GM04503 (cell line): ENCODE results near the gene SULT1B1.
"Not testable (repeated sequence)": the region's sequence is repeated elsewhere in the genome, so short reads cannot be mapped to it uniquely, and the experiment has no call there.

Experiments
- DNase-seq: peaks from one replicate; pipeline ENCODE4 v3.0.0-alpha.2; 2012; ENCODE audit warnings: low read depth

Gene SULT1B1

DNA sequence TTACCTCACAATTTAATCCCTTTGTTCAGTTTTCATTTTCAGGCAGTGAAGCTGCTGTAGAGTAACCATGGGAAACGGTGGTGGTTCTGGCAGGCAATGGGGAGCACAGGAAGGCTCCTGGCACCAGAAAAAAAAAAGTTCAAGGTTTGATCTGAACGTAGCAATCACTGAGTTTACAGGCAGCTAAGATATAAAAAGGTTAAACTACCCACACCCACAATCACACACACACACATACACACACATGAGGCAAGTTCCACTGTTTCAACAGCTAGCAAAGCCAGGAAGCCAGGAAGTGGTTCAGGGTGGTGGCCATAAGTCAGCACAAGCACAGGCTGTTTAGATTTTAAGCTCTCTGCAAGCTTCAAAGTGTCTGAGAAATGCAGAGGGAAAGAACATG lies at the start of gene SULT1B1:
Gene SULT1B1 (minus strand): TSS at position 166 of the 400 bp plus-strand sequence. CDS start 5,403 bp downstream, outside the sequence.
- no peak for DNase-seq

DNA sequence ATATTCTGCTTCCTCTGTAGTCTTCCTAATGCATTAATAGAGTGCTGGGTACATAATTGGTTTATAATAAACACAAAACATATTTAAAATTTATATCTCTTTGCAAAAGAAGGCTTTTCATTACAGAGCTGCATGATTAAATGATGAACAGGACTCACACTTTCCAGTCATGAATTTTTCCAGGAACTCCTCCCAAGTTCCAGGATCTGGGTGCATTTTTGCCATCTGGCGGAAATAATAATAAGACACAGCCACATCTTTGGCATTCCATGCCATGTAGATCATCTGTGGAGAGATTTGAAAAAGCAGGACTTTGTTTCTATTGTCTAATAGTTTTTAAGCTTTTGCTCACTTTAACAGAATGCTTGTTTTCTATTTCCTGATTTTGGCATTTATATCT lies 40.2 kb upstream of the SULT1B1 start:
- DNase-seq, result peak; percentile 3

DNA sequence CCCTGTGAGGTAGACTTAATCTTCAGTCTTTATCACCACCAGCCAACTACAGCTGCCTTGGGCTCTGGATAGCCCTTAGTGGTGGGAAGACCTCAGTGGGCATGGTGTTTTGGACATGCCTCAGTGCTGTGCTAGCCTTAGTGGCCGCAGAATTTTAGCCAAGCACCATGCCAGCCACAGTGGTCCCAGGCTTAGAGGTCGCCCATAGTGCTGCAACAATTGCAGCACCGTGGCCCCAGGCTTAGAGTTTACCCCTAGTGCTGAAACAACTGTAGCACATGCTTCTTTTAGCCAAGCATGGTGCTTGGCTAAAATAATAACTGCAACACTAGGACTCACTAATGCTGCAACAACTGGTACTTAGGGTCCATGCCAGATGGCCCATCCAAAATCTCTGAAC lies 38.9 kb upstream of the SULT1B1 start:
- no peak for DNase-seq

DNA sequence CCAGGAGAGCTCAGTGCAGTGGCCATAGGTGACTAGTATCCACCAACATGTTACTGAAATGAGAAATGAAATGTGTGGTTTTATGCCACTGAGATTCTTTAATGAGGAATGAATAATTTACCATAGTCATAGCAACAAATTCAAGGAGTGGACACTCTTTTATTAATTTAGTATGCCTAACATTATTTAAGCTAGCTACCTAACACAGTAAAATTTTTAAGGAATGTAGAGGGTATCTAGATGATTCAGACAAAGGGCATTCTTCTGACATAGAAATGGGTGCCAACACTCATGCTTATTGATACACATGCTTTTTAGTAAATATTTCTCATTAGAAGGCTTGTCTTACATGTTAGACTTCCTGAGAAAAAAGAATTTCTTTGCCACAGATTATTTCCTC lies 33.3 kb upstream of the SULT1B1 start:
- DNase-seq, result no peak

DNA sequence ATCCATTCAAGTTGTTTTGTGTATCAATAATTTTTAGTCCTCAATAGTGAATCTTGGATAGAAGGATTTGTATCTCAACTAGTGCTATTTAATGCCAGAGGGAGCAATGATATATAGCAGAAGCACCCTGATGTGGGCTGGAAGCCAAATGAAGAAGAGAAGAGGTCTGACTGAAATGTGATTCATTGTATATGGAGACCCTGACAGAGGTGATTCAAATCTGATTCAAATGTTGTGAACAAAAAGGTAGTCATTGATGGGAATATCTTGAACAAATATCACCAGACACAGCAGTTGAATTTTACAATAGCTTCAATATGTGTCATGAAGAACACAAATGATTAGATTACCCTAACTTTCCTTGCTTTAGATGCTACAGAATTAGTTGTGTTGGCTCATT lies 27.5 kb upstream of the SULT1B1 start:
- DNase-seq, result no peak

DNA sequence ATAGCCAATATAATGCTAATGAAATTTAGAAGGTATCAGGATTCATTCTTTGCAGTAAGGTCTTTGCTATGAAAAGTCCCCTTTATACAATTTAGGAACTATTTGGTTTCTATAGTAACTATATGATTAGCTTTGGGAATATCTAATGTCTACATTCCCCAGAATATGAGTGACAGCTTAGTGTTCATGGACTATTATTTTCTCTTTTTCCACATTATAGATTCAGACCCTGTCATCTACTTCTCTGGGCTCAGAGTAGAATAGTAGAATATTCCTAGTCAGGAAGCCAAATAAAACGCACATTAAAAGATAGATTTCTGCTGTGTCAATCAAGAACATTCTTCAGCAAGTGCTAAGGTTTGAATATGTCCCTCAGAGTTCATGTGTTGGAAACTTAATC lies 26.1 kb upstream of the SULT1B1 start:
- DNase-seq, result no peak

DNA sequence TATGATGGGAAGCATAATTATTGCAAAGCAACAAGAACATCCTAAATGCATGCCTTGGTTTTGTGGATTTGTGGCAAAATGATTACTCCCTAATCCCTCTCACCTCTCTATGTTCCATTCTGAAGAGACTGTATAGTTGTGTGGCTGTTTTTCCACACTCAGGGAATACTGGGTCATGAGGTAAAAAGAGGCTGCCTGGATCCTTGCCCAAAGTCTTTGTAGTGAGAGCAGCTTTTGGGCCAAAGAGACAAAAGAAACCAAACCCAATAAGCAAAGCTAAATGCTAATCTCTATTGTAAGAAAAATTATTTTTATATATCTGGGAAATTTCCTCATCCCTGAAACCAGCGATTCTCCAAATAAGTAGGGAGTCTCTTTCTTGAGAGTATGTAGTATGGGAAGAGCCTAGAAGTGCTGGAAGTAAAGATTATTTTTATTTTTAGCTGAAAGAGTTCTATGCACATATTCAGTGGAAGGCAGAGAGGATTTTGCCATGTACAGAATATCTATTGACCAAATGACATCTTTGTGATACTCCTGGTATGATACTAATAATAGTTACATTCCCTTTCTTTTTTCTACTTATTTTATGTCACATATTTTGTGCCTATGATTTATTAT lies 24.9 kb upstream of the SULT1B1 start:
- no peak for DNase-seq

DNA sequence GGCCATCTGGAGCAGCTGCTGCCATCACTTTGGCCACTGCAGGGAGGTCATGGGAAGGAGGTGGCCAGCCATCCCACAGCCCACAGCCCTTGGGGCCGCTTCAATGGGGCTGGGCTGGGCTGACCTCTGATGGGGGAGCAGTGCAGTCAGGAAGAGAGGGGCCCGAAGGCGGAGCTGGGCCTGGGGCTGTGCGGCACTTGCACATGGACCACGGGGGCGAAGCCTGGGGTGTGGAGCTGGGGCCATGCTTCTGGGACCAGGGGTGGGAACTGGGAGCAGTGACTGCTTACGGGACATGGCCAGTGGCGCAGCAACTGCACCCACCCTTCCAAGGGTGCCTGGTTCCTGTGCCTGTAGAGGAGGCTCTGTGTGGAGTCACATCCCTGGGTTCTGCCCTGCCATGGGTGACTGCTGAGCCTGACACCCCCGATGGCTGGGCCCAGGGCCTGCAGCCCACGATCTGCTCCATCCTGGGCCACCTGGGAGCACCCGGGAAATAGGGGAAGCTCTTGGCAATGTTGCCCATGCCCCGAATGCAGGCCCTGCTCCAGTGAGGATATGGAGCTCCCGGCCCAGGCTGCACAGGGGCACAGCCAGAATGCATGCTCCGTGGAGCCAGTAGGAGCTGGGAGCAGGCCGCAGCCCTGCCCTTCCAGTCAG lies 22.4 kb upstream of the SULT1B1 start:
- no peak for DNase-seq

DNA sequence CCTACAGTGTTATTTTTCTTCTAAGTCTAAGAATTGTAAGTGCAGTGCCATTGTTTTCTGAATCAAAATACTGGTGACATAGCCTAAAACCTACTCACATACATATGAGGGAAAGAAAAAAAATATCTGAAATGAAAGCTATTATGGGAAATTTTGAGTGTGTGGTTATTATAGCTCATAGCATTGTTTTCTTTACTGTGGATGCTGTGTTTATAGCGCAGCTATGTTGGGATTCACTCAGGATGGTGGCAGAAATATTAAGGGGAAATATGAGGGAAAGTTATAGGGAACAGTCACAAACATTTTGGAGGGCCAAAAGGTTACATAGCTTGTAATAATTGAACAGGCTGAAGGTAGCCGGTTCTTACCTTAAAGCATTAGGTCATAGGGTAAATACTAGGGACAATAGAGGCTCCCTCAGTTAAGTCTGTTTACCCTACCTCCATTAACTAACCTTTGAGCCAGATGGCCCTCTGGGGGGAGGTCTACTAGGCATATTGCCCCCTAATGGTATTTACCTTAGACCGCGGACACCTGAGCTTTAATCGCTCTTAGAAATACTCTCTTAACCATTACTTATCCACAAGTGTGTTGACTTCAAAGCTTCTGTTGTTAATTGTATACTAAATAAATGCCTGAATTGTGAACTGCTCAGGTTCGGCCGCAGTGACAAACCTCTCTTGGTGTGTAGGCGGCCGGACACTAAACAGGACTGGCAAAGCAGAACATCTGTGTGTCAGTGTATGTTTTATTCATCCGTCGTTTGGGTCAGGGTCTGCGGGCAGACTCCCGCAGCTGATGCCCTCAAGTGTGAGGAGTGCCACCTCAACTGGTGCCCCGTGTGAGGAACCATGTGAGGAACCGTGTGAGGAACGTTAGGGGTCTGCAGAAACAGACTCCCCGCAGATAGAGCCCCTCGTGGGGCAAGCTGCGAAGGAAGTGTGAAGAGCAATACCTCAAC lies 21.3 kb upstream of the SULT1B1 start:
- no peak for DNase-seq

DNA sequence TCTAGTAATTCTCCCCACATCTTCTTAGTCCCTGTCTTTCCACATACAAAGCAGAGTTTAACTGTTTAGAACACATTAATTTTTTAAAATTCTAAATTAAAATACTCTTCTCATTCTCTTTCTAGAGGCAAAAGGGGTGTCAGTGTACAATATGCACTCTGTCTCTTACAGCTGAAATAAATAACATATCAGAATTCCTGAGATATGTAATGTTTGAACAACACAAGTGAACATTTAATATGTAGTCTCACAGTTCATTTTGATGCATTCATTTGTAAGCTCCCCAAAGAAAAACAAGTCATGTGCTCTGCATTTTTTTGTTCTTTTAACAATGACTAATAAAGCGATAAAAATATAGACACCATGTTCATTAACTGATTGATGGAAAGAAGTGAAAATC lies 19.7 kb upstream of the SULT1B1 start:
- DNase-seq, result no peak

DNA sequence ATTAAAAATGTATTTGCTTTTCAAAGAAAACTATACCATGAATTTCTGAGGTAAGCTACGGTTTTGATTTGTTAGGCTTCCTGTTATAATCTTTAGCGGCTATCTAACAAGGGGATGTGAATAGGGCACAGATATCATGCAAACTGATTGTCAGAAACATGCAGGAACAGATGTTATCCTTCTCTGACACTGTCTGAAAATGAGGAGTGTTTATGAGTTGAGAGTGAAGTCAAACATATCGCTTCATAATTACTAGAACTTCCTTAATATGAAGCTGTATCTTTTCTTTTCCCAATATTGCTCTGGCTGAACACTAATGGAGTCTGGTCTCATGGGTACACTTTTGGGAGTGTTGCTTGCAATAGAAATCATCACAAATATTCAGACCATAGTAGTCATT lies 16.3 kb upstream of the SULT1B1 start:
- no peak for DNase-seq

DNA sequence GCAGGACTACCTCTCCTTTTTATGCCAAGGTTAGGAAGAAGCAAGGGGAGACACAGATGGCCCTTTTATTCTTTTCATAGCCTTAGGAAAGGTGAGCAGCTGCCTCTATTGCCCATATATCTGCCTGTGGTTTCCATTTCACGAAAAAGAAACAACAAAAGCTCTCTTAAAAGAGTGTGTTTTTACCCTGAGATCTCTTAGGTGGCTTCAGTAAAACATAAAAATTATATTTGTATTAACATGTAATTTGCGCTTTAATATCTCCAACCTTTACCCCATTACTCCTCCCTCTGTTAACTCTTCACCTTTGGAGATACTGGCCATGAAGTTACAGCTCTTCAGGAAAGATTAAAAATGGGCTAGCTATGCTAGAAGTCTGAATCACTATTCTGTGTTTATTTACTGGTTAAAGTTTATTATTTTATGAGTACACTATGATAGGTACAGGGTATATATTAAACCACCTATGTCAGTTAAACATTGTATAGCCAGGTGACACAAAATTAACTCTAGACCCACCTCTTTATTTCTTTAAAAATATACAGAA lies 15.0 kb upstream of the SULT1B1 start:
- no peak for DNase-seq

DNA sequence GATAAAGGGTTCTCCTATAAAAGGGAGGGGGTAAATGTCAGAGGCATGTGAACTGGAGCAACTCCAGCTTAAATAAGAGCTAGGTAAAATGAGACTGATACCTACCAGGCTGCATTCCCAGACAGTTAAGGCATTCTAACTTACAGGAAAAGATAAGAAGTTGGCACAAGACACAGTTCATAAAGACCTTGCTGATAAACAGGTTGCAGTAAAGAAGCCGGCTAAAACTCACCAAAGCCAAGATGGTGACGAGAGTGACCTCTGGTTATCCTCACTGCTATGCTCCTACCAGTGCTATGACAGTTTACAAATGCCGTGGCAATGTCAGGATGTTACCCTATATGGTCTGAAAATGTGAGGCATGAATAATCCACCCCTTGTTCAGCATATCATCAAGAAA lies 13.1 kb upstream of the SULT1B1 start:
- no peak for DNase-seq

DNA sequence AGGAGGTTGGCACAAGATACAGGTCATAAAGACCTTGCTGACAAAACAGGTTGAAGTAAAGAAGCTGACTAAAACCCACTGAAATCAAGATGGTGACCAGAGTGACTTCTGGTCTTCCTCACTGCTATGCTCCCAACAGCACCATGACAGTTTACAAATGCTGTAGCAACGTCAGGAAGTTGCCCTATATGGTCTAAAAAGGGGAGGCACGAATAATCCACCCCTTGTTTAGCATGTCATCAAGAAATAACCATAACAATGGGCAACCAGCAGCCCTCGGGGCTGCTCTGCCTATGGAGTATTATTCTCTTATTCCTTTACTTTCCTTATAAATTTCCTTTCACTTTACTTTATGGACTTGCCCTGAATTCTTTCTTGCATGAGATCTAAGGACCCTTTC lies 8.1 kb upstream of the SULT1B1 start:
- not testable (repeated sequence) for DNase-seq

DNA sequence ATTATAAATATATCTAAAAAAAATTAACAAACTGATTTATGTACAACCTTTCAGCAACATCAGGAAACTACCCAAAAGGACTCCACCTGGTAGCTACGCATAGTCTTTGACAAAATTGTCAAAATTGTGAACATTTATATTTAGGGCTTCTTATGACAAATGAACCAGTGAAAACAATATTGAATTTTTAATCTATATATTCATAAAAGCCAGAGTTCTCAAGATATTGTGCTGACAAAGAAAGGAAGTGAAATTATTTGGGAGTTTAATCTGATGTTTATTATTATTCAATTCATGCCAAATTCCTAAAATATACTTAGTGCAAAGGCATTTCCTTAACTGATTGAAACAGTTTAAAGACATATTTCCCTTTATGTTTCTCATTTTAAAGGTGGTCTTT lies 5.3 kb upstream of the SULT1B1 start:
- no peak for DNase-seq

DNA sequence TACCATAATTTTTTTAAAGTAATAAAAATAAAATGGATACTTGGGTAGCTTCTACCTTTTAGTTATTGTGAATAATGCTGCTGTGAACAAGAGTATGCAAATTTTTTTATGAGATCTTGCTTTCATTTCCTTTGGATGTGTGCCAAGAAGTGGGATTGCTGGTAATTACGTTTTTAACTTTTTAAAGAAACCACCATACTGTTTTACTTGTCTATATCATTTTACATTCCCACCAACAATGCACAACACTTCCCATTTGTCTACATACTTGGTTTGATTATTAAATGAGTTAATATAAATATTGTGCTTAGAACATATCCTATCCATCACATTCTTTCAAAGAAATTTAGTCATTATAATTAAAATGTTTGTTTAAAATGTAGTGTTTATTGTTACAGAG lies 3.9 kb upstream of the SULT1B1 start:
- DNase-seq, result no peak

DNA sequence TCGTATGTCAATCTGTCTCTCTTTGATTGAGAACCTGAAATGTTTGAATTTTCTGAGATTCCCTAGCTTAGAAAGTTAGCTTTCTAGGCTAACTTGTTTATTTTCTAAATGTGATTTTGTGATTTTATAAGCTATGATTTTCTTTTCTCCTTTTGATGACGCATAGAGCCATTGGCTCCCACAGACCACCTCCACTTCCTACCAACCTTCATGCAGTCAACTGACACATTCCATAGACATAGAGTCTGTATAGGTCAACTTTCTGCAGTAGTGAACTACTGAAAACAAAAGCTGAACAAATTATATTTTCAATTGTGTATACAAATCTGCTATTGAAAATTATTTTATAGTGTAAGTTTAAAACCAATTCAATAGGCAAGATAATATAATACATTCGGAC lies 2.8 kb upstream of the SULT1B1 start:
- DNase-seq, result no peak

DNA sequence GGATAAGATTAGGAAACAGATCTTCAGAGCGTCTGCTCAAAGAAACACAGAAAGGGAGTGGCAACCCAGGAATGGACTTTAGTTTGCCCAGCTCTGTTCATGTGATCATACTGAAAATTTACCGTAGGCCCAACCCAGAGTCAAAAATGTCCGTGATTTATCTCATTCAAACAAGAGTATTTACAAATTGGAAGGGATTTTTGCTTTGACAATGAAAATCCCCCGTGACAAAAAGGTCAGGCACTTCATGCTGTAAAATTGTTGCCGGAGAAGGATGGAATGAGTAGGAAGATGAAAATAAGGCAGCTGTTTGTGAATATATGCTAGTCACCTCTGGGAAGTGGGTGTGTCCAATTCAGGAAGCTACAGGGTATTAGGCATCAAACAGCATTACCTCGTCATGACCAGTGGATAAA lies 1.2 kb downstream of the SULT1B1 start:
- no peak for DNase-seq

DNA sequence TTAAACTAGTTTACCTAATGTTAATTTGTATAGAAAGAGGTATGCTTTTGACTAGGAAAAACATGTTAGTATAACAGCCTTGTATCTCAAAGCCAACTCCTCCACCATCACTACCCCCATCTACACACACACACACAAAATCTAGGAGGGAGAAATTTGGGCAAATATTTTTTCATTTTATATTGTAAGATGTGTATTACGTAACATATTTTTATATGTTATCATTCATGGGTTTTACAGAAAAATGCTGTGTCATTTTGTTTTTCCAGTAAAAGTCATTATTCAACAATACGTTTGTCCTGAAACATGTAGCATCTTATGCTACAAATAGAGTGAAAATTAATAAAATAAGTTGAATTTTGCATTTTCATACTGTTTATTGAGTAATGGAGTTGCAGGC lies 3.0 kb downstream of the SULT1B1 start:
- no peak for DNase-seq

DNA sequence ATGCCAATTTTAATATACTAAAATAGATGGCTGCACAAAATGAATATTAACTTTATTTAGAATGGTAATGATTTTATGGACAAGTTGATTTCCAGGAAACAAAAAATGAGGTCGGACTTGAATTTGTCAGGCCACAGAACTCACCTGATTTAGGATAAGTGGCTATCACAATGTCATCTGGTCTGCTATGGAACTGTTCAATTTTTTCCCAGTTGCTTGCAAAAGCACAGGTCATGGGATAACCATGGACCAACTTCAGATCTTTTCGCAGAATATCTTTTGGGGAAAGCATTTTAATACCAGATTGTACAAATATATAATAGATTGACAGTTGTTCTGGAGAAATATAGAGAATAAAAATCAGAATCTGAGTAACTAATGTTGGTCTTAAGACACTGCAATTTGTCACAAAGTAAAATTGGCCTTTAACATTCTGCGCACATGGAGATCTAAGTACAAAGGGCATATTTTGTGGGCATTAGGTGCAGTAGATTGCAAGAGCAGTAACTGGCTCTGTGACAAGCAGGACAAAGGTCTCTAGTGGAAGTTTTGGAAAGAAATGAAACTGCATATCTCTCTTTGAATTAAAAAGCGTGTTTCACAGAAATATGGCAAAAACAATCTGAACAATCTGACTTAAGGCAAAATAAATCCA lies 5.4 kb downstream of the SULT1B1 start:
- no peak for DNase-seq

DNA sequence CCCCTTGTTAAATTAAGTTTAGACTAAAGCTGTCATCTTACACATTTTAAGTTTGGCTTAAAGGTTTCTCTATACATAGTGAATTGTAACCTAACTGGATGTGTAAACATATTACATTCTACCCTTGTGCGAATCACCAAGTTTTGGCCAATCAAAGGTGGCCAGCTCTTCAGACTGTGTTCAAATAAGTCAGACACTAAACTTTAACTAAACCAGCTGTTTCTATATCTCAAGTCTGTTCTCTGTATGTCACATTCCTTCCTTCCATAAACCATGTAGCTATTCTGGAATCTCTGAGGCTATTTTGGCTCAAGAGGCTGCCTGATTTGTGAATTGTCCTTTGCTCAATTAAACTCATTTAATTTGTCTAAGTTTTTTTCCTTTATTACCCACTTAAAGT lies 6.7 kb downstream of the SULT1B1 start:
- no peak for DNase-seq

DNA sequence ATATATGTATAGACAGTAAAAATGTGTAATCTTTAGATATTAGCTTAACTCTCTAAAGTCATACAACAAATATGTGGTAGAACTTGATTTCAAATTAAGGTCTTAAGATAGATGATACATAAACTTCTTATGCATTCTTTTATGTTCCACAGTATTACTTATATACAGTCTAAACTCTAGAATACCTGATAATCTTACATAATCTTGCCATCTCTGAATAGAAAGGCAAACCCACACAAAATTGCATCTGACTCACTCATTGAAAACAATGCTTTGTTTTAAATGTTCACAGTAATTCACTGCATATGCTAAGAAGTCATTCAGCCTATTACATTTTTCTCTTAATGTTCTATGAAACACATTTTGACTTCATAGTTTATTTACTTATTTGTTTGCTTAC lies 10.1 kb downstream of the SULT1B1 start:
- DNase-seq, result no peak
